HG02571 (cell line): Measurements from ENCODE around the gene PROX1.
"Not testable (repeated sequence)": the region's sequence is repeated elsewhere in the genome, so short reads cannot be mapped to it uniquely, and the experiment has no call there.

Source experiments
- ATAC-seq: cut with Tn5 transposase; IDR thresholded peaks from one replicate; pipeline ENCODE4 v1.9.1; 2021; ENCODE audit warnings: mild to moderate bottlenecking, moderate library complexity; ENCODE audit not compliant: unreplicated experiment

Gene PROX1

DNA sequence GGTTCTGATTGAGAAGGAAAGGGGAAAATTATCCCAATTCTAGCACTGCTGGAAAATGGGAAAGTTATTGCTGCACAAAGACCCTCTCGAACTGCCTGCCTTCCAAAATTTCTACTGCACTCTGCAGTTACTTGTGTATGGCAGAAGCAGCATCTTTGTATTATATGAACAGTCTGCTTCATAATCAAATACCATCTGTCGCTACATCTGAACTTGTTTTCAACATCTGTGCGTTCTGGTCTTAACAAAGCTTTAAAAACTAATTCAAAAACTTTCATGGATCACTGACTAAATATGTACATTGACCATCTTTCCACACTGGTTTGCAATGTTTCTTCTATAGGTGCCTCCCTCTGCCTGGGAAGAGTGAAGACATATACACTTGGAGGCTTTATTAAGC, 79.2 kb downstream of the PROX1 start:
- ATAC-seq = no peak

DNA sequence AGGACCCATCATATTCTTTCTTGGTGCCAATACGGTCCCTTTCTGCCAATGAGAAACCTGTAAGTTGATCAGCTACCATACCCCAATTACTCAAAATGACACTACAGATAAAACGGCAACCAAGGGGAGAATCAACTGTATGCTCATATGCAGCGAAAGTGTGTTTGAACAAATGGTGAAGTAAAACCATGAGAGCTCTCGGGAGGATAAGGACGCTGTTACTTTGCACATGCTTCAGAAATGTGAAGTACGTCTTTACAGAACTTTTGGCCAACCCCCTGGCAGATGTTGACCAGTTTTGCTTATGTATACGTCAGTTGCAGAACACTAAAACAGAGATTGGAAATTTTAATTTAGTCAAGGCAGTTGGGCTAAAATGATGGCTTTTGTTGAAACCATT, 79.6 kb downstream of the PROX1 start:
- no peak for ATAC-seq

DNA sequence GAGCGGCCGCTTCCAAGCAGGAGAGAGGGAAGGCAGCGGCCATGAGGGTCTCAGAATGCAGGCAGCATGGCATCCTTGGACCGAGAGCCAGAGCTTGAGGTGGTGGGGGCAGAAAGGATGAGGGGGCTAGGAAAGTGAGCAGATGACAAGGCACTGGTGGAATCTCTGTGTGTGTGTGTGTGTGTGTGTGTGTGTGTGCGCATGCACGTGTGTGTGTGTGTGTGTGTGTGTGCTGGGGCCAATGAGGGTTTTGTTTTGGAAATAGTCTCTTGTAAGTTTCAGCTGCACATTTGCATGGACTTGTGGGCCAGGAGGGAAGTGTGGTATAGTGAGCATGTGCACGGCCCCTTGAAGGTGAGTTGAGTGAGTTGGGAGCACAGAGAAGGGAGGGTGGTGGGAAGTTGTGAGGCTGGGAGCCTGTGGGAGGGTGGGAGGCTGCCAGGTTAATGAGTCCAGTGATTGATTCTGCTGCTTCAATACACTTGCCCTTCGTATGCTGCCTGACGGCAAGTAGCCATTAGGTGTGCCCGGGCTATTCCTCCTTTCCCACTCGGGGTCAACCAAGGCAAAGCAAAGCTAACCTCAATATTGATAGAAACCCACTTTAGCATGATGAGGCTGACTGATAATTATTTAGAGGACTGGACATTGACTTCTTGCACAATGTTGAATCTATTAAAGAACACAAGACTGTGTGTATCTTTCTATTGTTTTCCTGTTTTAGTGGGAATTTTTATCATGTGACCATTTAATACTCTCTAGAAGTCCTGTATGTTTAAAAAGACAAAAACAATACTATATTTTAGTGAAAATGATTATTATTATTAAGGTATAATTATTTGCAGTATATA, 80.3 kb downstream of the PROX1 start:
- ATAC-seq = no peak

DNA sequence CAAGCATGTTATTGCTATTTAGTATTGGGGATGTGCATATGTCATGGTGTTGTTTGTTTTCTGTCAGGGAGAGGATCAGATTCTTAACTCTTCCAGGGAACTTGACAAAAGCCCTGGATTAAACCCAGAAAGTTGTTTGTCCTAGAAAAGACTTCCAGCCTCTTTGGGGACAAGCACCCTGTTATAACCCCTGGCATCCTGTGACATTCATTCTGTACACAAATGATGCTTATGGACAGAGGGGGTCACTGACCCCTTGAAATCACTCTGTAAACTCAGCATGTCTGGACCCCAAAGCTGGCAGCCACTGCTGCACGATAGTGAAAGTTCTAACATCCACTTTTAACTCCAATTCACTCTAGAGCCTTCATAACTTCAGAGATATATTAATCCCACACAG, 81.2 kb downstream of the PROX1 start:
- ATAC-seq = no peak

DNA sequence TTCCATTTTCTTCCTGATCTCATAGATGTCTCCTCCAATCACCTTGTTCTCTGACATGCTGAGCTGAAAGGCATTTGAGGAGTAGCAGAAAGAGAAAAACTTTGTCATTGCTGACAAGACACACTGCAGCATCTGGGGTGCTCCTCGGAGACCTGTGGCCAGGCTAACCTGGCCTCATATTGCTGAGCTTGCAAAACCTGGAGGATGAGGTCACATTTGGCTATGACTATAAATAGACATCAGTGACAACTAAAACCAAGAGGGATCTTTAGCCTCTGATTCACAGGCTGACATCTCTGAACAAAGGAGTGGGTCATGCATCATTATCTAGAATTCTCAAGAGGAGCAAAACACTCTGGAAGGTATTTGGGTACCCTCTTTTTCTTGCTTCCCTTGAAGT, 83.7 kb downstream of the PROX1 start:
- ATAC-seq = no peak

DNA sequence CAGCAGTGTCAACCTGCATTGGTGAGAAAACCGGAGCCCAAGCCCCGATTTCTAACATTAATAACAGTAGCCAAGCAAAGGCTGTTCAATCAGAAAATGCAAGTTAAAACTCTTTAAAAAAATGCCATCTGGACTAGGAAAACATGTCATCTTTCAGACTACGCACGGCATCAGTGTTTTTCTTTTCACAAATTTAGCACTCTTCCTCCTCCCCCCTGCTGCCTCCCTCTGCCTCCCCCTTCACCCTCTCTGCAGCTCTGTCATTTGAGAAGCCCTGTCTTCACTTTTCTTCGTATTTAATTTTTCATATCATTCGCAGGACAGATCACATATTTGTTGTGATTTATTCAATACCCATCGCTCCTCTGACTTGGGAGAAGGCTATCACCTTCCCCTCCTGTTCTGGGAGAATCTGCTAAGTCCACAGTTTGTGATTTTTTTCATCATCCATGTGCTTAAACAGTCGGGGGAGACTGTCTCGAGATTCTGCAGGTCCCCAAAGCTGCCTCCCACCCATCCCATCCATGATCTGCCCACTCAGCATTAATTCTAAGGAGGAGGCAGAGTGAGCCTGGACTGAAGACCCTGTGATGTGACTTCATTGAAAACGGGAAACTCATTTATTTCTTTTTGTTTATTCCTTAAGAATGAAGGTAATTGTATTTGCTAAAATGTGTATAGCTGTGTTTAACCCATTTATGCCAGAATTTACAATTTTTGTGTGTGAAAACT, 84.8 kb downstream of the PROX1 start:
- ATAC-seq = no peak

DNA sequence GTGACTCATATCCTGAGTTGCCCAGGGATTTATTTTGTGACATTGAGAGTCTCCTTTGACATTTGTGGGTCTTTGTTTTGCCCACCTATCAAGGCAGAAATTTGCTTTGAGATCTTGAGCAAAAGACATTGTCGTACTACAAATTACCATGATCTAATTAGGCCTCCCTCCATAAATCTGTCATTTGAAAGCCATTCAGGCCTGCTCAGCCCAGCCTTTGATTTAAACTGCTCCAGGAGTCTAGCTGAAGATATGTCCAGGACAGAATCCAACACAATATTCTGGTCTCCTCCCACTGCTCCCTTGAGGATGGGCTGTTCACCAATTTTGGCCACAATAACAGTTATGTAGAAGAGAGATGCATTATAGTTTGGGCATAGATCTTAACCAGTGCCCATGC, 86.7 kb downstream of the PROX1 start:
- ATAC-seq = no peak

DNA sequence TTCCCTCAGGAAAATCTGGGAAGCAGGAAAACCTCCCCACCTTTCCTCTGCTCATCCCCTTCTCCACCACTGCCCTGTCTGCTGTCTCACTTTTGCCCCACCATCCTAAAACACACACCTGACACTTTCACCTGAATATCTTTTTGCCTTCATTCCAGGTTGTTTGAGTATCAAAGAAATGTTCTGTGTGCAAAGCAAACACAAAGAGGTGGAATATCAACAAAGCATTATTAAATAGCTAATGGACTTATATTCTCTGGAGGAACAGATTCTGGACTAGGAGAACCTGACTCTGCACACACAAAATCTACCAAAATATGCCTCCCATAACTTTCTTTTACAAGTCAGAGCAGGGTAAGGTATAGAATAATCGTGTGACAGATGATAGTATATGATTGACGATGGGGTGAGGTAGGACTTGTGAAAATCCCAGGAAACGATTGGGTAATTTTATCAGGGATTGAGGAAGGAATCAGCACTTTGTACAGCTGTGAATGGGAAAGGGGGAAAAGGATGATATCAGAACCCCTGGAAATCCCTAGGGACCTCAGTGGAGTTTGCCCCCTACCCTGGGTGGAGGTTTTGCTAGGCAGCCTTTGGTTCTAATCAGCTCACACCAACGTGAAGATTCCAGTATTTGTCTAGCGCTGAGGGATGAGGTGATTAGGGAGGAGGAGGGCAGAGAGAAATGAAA, 87.7 kb downstream of the PROX1 start:
- ATAC-seq = no peak

DNA sequence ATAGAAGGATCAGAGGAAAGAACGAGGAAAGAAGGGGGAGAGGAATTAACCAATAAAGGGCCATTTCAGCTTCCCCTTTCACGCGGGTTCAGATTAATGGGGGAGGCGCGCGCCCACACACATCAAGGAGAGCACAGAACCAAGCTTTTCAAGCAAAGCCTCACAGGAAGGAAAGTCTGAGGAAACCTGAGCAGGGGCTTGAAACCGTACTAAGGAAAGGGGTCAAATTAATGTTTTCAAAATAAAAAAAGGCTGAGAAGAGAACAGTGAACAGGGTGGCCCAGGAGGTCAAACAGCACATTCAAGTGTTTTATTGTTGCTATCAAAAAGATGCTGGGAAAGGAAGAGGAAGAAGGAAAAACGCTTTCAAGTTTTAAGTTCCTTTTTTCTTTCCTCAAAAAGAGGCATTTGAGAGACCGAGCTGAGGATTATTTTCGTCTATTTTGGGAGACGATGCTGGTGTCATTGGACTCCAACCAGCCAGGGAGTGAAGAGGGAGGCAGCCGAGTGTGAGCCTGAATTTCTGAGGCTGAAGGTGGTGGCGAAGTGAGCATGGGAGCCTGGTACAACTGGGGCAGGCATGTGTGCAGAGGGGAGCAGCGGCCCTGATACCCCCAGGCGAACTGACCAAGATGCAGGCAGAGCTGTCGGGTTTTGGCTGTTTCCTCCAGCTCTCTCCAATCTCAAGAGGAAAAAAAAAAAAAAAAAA, 88.4 kb downstream of the PROX1 start:
- no peak for ATAC-seq

DNA sequence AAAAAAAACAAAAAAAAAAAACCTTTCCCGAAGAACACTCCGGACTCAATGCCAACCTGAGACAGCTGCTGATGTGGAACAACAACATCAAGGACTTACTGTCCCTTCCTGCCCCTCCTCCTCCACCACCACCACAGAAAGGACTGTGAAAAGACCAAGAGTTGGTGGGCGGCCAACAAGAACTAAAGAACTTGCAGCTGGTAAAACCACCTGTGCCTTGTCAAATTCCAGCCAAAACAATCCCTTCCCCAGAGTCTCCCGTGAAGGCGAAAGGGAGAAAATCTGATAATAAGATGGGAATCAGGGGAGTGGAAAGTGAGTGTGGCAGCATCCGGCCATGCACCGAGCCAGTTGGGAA, 88.9 kb downstream of the PROX1 start:
- no peak for ATAC-seq

DNA sequence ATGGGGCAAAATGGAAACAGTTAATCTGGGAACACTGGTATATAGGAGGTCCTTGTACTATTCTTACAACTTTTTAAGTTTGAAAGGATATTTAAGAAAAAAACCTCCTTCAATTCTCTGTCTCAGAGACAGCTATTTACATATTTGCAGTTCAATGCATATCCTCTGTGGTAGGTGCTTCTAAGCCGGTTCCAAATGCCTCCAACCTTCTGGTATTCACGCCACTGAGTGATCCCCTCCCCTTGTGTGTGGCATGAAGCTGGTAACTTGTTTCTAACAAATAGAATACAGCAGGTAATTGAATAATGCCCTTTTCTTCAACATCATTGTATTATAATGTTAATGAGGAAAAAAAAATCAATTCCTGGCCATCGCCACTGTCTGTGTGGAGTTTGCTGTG, 91.2 kb downstream of the PROX1 start:
- no peak for ATAC-seq

DNA sequence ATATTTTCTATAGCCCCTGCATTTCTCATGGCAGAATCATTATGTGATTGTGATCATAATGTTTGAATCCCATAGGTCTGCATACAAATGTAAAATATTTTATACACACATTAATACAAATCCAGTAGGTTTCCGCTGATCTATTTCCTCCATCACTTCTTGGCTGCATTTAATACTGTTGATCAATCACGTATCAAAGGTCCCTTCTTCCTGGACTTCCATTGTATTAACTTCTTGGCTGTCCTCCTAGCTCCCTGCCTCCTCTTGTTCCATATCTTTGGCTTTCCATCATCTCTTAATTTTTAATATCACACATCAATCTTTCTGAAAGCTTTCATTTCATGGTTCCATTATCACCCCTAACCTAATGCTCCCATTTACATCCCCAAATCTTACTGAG, 97.6 kb downstream of the PROX1 start:
- ATAC-seq = no peak

DNA sequence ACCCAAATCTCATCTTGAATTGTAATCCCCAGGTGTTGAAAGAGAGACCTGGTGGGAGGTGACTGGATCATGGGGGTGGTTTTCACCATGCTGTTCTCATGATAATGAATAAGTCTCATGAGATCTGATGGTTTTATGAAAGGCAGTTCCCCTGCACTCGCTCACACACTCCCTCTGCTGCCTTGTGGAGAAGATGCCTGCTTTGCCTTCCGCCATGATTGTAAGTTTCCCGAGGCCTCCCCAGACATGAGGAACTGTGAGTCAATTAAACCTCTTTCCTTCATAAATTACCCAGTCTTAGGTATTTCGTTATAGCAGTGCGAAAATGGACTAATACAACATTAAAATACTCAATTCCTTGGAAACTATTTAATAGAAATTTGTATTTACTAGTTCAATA, 99.2 kb downstream of the PROX1 start:
- ATAC-seq = no peak

DNA sequence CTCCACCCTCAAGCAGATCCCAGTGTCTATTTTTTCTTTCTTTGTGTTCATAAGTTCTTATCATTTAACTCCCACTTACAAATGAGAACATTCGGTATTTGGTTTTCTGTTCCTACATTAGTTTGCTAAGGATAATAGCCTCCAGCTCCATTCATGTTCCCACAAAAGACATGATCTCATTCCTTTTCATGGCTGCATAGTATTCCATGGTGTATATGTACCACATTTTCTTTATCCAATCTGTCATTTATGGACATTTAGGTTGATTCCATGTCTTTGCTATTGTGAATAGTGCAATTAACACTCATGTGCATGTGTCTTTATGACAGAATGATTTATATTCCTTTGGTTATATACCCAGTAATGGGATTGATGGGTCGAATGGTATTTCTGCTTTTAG, 101.2 kb downstream of the PROX1 start:
- not testable (repeated sequence) for ATAC-seq
